ENCODE results near the gene C1orf232.

C1orf232 gene

GRCh38 chr1:26145041-26145959 is 23.5 kb downstream of the C1orf232 start:
- peak; percentile 89 for TF ChIP-seq RAD21 (IDR thresholded peaks at IDR 0.05; ENCODE audit: low read depth)
- TF ChIP-seq TCF12 (IDR thresholded peaks at IDR 0.05; ENCODE audit: low read depth), result no peak

GRCh38 chr1:26142159-26142558 is 26.6 kb downstream of the C1orf232 start:
- TF ChIP-seq ZBTB7A (IDR thresholded peaks at IDR 0.05; ENCODE audit: low read depth), result no peak
- no peak for TF ChIP-seq NFIC (IDR thresholded peaks at IDR 0.05)
- TF ChIP-seq MAX (IDR thresholded peaks at IDR 0.05), result no peak
- TF ChIP-seq YY1 (IDR thresholded peaks at IDR 0.05; ENCODE audit: low read depth), result no peak
- no peak for TF ChIP-seq EP300 (IDR thresholded peaks at IDR 0.05; ENCODE audit: borderline replicate concordance)
- TF ChIP-seq FOXM1 (IDR thresholded peaks at IDR 0.05; ENCODE audit: borderline replicate concordance, low read depth), result no peak
- no peak for TF ChIP-seq TEAD4 (IDR thresholded peaks at IDR 0.05)
- no peak for TF ChIP-seq CEBPB (IDR thresholded peaks at IDR 0.05)
- TF ChIP-seq TAF1 (IDR thresholded peaks at IDR 0.05; ENCODE audit: low read depth), result no peak
- no peak for TF ChIP-seq RAD21 (IDR thresholded peaks at IDR 0.05; ENCODE audit: low read depth)
- no peak for TF ChIP-seq USF1 (IDR thresholded peaks at IDR 0.05)
- no peak for TF ChIP-seq CREB1 (IDR thresholded peaks at IDR 0.05; ENCODE audit: low read depth)
- TF ChIP-seq REST (IDR thresholded peaks at IDR 0.05; ENCODE audit: low read depth), result no peak
- TF ChIP-seq TCF12 (IDR thresholded peaks at IDR 0.05; ENCODE audit: low read depth), result no peak
- no peak for TF ChIP-seq EGR1 (IDR thresholded peaks at IDR 0.05)

GRCh38 chr1:26138974-26139558 is 29.7 kb downstream of the C1orf232 start:
- TF ChIP-seq YY1 (IDR thresholded peaks at IDR 0.05; ENCODE audit: low read depth) (no peak), ZBTB7A (IDR thresholded peaks at IDR 0.05; ENCODE audit: low read depth) (no peak), NFIC (IDR thresholded peaks at IDR 0.05) (no peak), CEBPB (IDR thresholded peaks at IDR 0.05) (no peak), RAD21 (IDR thresholded peaks at IDR 0.05; ENCODE audit: low read depth) (no peak), TAF1 (IDR thresholded peaks at IDR 0.05; ENCODE audit: low read depth) (no peak), EGR1 (IDR thresholded peaks at IDR 0.05) (no peak), REST (IDR thresholded peaks at IDR 0.05; ENCODE audit: low read depth) (no peak), MAX (IDR thresholded peaks at IDR 0.05) (no peak), EP300 (IDR thresholded peaks at IDR 0.05; ENCODE audit: borderline replicate concordance) (no peak), FOXM1 (IDR thresholded peaks at IDR 0.05; ENCODE audit: borderline replicate concordance, low read depth) (no peak), TEAD4 (IDR thresholded peaks at IDR 0.05) (no peak), CREB1 (IDR thresholded peaks at IDR 0.05; ENCODE audit: low read depth) (no peak), TCF12 (IDR thresholded peaks at IDR 0.05; ENCODE audit: low read depth) (no peak), USF1 (IDR thresholded peaks at IDR 0.05) (no peak)

- TF ChIP-seq REST (IDR thresholded peaks at IDR 0.05; ENCODE audit: low read depth) (no peak), RAD21 (IDR thresholded peaks at IDR 0.05; ENCODE audit: low read depth) (no peak), ZBTB7A (IDR thresholded peaks at IDR 0.05; ENCODE audit: low read depth) (no peak), TCF12 (IDR thresholded peaks at IDR 0.05; ENCODE audit: low read depth) (no peak), NFIC (IDR thresholded peaks at IDR 0.05) (no peak), CREB1 (IDR thresholded peaks at IDR 0.05; ENCODE audit: low read depth) (no peak), CEBPB (IDR thresholded peaks at IDR 0.05) (no peak), USF1 (IDR thresholded peaks at IDR 0.05) (no peak), TAF1 (IDR thresholded peaks at IDR 0.05; ENCODE audit: low read depth) (no peak), FOXM1 (IDR thresholded peaks at IDR 0.05; ENCODE audit: borderline replicate concordance, low read depth) (no peak), EP300 (IDR thresholded peaks at IDR 0.05; ENCODE audit: borderline replicate concordance) (no peak), YY1 (IDR thresholded peaks at IDR 0.05; ENCODE audit: low read depth) (no peak), MAX (IDR thresholded peaks at IDR 0.05) (no peak), TEAD4 (IDR thresholded peaks at IDR 0.05) (no peak), EGR1 (IDR thresholded peaks at IDR 0.05) (no peak)
Observed at GRCh38 chr1:26134466-26134865, 34.3 kb downstream of the C1orf232 start.
